Body of pancreas (tissue), 4 donors: ENCODE measurements around the gene DNAH11.

Source experiments
- POLR2A ChIP-seq, 3 donors: fragments of 450-650 bp; IDR thresholded peaks; one replicate each; pipeline ENCODE4 v1.6.1; 2016; ENCODE audit warnings: antibody characterized with exemption in 3 of 3, mild to moderate bottlenecking in 2 of 3
- TF ChIP-seq, protein P1 (sequence below), 7 experiments: fragments of 450-650 bp in 4 of 7; fragments of 200-600 bp in 3 of 7; sonication (generic) in 3 of 7; IDR thresholded peaks; one replicate each; pipeline ENCODE4 v1.5.1; 2016 to 2019; ENCODE audit warnings: antibody characterized with exemption in 7 of 7

DNA sequence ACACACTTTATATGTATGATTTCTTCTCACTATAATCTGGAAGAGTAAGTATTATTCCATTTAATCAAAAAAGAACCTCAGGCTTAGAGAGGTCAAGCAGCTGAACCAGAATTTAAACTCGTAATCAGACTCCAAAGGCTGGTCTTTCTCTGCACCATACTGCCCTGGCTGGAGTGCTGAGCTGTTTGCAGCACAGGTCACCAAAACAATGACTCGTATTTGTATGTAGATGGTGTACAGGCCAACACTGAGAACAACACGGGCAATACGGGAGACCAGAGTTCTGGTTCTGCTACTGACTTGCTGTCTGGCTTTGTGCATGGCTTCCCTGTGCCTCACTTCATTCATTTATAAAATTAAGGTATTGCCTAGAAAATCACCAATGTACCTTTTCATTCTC, 344.9 kb downstream of the DNAH11 start:
- TF ChIP-seq, protein P1, sequence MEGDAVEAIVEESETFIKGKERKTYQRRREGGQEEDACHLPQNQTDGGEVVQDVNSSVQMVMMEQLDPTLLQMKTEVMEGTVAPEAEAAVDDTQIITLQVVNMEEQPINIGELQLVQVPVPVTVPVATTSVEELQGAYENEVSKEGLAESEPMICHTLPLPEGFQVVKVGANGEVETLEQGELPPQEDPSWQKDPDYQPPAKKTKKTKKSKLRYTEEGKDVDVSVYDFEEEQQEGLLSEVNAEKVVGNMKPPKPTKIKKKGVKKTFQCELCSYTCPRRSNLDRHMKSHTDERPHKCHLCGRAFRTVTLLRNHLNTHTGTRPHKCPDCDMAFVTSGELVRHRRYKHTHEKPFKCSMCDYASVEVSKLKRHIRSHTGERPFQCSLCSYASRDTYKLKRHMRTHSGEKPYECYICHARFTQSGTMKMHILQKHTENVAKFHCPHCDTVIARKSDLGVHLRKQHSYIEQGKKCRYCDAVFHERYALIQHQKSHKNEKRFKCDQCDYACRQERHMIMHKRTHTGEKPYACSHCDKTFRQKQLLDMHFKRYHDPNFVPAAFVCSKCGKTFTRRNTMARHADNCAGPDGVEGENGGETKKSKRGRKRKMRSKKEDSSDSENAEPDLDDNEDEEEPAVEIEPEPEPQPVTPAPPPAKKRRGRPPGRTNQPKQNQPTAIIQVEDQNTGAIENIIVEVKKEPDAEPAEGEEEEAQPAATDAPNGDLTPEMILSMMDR (IDR thresholded peaks at IDR 0.05) = no peak
- no peak for TF ChIP-seq POLR2A (IDR thresholded peaks at IDR 0.05)
